GM12878 (cell line): ENCODE results near the gene FBLN7. TPM values are rescaled to one million over a fixed set of nuclear protein-coding genes. Genes with fewer than 3 reads are reported as not detected.

Source experiments
- ATAC-seq: fragments of 200-7000 bp; cut with Tn5 transposase; 3 replicates; pipeline ENCODE4 v1.9.1; 2020; ENCODE audit warnings: mild to moderate bottlenecking, moderate library complexity
- BruUV-seq: library from RNA; stranded (reverse); fragments of 400-500 nt; replicated peaks from 2 replicates; lab custom pipeline; 2021; lab: Mats Ljungman, UMichigan
- CTCF ChIA-PET: fragments of 300-600 bp; sonication (Branson Sonifier 250); formaldehyde crosslinking; extraction: SDS; loops from one replicate; lab custom pipeline; 2021; ENCODE audit warnings: inconsistent platforms; lab: Yijun Ruan, JAX
- POLR2A ChIA-PET: fragments of 350-600 bp; formaldehyde crosslinking; extraction: SDS; loops from one replicate; lab custom pipeline; 2021; ENCODE audit warnings: inconsistent platforms; lab: Charles Lee
- RAD21 ChIA-PET: fragments of 300-600 bp; sonication (Branson Sonifier 250); formaldehyde crosslinking; loops from one replicate; lab custom pipeline; 2023; ENCODE audit warnings: antibody characterized with exemption; ENCODE audit not compliant: unreplicated experiment; lab: Charles Lee
- SMC1A ChIA-PET: fragments of 300-600 bp; sonication (Branson Sonifier 250); formaldehyde crosslinking; loops from one replicate; lab custom pipeline; 2023; ENCODE audit not compliant: unreplicated experiment, uncharacterized antibody; lab: Charles Lee
- DNase-seq: peaks from one replicate; pipeline ENCODE4 v3.0.0-alpha.2; 2011; ENCODE audit warnings: low read depth, low spot score
- FAIRE-seq: peaks from 3 replicates; lab custom pipeline; 2011; peaks lifted over from hg19 to GRCh38; lab: Jason Lieb, UNC
- H2AFZ ChIP-seq: 2 replicates; pipeline ENCODE4 v1.6.0; 2011; ENCODE audit warnings: low read depth, low read length, control low read depth; ENCODE audit not compliant: control insufficient read depth
- H3K27ac ChIP-seq: 2 replicates; pipeline ENCODE4 v1.5.1; 2011; ENCODE audit warnings: control low read depth; ENCODE audit not compliant: control insufficient read depth, insufficient read depth
- H3K27me3 ChIP-seq, 2 experiments: replicated peaks in 1 of 2; 2 replicates each; pipeline versions ENCODE4 v1.6.0 to v1.6.1; 2011; ENCODE audit warnings: low read length in 1 of 2; ENCODE audit not compliant: control insufficient read depth in 2 of 2, insufficient read depth in 2 of 2
- H3K36me3 ChIP-seq, 2 experiments: 2 replicates each; pipeline ENCODE4 v1.5.1; 2011; ENCODE audit warnings: low read length in 1 of 2; ENCODE audit not compliant: control insufficient read depth in 2 of 2, insufficient read depth in 2 of 2
- H3K4me1 ChIP-seq: 2 replicates; pipeline ENCODE4 v1.6.1; 2011; ENCODE audit warnings: mild to moderate bottlenecking, low read length, moderate library complexity, mixed read lengths; ENCODE audit not compliant: control insufficient read depth, insufficient read depth
- H3K4me2 ChIP-seq: 2 replicates; pipeline ENCODE4 v1.6.0; 2011; ENCODE audit warnings: control low read depth; ENCODE audit not compliant: control insufficient read depth, insufficient read depth
- H3K4me3 ChIP-seq: fragments of 200-600 bp; sonication (generic); 2 replicates; pipeline ENCODE4 v1.5.1; 2016
- H3K79me2 ChIP-seq: 2 replicates; pipeline ENCODE4 v1.6.0; 2011; ENCODE audit warnings: low read length; ENCODE audit not compliant: control insufficient read depth, insufficient read depth
- H3K9ac ChIP-seq: 2 replicates; pipeline ENCODE4 v1.8.0; 2011; ENCODE audit warnings: low read length, control low read depth, mixed read lengths; ENCODE audit not compliant: control insufficient read depth, insufficient read depth
- H3K9me3 ChIP-seq: replicated peaks from 3 replicates; pipeline ENCODE4 v1.5.1; 2011; ENCODE audit warnings: mild to moderate bottlenecking, low read length; ENCODE audit not compliant: control insufficient read depth, insufficient read depth
- H4K20me1 ChIP-seq: 2 replicates; pipeline ENCODE4 v1.6.0; 2011; ENCODE audit not compliant: control insufficient read depth, insufficient read depth
- BRCA1 ChIP-seq: IDR thresholded peaks from 2 replicates; pipeline ENCODE4 v1.6.1; 2011; ENCODE audit warnings: low read depth, low read length, improper control_type of control experiment
- CHD1 ChIP-seq: IDR thresholded peaks from 2 replicates; pipeline ENCODE4 v1.6.1; 2012; ENCODE audit warnings: low read depth, low read length, improper control_type of control experiment
- CHD2 ChIP-seq: IDR thresholded peaks from 2 replicates; pipeline ENCODE4 v1.6.1; 2011; ENCODE audit warnings: low read depth, low read length, improper control_type of control experiment, borderline replicate concordance
- ESRRA ChIP-seq: IDR thresholded peaks from 2 replicates; pipeline ENCODE4 v1.6.1; 2012; ENCODE audit warnings: mild to moderate bottlenecking, low read length, improper control_type of control experiment
- ETV6 ChIP-seq, 2 experiments: fragments of 450-650 bp in 1 of 2; IDR thresholded peaks in 1 of 2; conservative IDR thresholded peaks in 1 of 2; 2 replicates each; pipeline ENCODE4 v1.6.1; 2014; ENCODE audit warnings: antibody characterized with exemption in 1 of 2, borderline replicate concordance in 1 of 2, low read depth in 1 of 2, mild to moderate bottlenecking in 1 of 2, moderate library complexity in 1 of 2
- HDAC2 ChIP-seq: fragments of 200-600 bp; sonication (generic); IDR thresholded peaks from 2 replicates; pipeline ENCODE4 v1.6.1; 2017
- KDM1A ChIP-seq: fragments of 200-600 bp; sonication (generic); IDR thresholded peaks from 2 replicates; pipeline ENCODE4 v1.6.1; 2016; ENCODE audit warnings: borderline replicate concordance
- KLF5 ChIP-seq: fragments of 450-650 bp; IDR thresholded peaks from 2 replicates; pipeline ENCODE4 v1.6.1; 2014; ENCODE audit warnings: mild to moderate bottlenecking; ENCODE audit not compliant: partially characterized antibody
- MYC ChIP-seq: IDR thresholded peaks from 2 replicates; pipeline ENCODE4 v1.6.1; 2011; ENCODE audit warnings: mild to moderate bottlenecking, low read length, moderate library complexity, inconsistent platforms; ENCODE audit not compliant: insufficient read depth, insufficient replicate concordance, insufficient read length, severe bottlenecking
- PAX8 ChIP-seq: fragments of 450-650 bp; IDR thresholded peaks from 2 replicates; pipeline ENCODE4 v1.6.1; 2017; ENCODE audit warnings: mild to moderate bottlenecking, moderate library complexity
- POU2F2 ChIP-seq: IDR thresholded peaks from 3 replicates; pipeline ENCODE4 v1.6.1; 2011; ENCODE audit warnings: low read depth, mild to moderate bottlenecking, low read length, borderline replicate concordance
- RCOR1 ChIP-seq: conservative IDR thresholded peaks from 2 replicates; pipeline ENCODE4 v1.6.1; 2012; ENCODE audit warnings: low read depth, low read length, improper control_type of control experiment
- SMARCA5 ChIP-seq: fragments of 450-650 bp; IDR thresholded peaks from 2 replicates; pipeline ENCODE4 v1.6.1; 2017; ENCODE audit warnings: mild to moderate bottlenecking
- WRNIP1 ChIP-seq: IDR thresholded peaks from 2 replicates; pipeline ENCODE4 v1.6.1; 2011; ENCODE audit warnings: low read depth, low read length, improper control_type of control experiment, borderline replicate concordance
- ZNF207 ChIP-seq: fragments of 450-650 bp; IDR thresholded peaks from 2 replicates; pipeline ENCODE4 v1.6.1; 2014; ENCODE audit warnings: antibody characterized with exemption, mild to moderate bottlenecking, borderline replicate concordance
- ZNF24 ChIP-seq: fragments of 450-650 bp; IDR thresholded peaks from 2 replicates; pipeline ENCODE4 v1.6.1; 2017; ENCODE audit warnings: antibody characterized with exemption, mild to moderate bottlenecking
- ZZZ3 ChIP-seq: IDR thresholded peaks from 2 replicates; pipeline ENCODE4 v1.6.1; 2011; ENCODE audit warnings: low read depth; ENCODE audit not compliant: control insufficient read depth, insufficient read length
- WGBS: methylation state at CpG from one replicate; pipeline ENCODE4 v1.1.6; 2016; ENCODE audit warnings: low lambda C conversion rate; ENCODE audit not compliant: insufficient replicate concordance, insufficient coverage; ENCODE audit errors: missing lambda C conversion rate; 5-methylcytosine and 5-hydroxymethylcytosine counted together
- in situ Hi-C: fragments of 300-500 bp; cut with MboI; formaldehyde crosslinking; loops from 9 replicates; pipeline ENCODE4 v1.14.3; 2018; ENCODE audit warnings: mixed read lengths
- intact Hi-C: fragments of 100-400 bp; cut with micrococcal nuclease; formaldehyde crosslinking; loops from one replicate; pipeline ENCODE4 v1.14.2; 2022; ENCODE audit not compliant: unreplicated experiment
- polyA plus RNA-seq, 11 experiments: library from polyadenylated mRNA; depleted of rRNA in 4 of 11; unstranded in 6 of 11; stranded (reverse) in 5 of 11; fragments of >200 nt; fragmentation: Nextera tagmentation in 4 of 11; fragmentation: Illumina TruSeq in 1 of 11; extraction: Ambion mirVana in 4 of 11; extraction: Trizol in 1 of 11; gene quantifications; 1 replicate in 1 of 11; 2 replicates in 10 of 11; pipeline versions ENCODE4 v1.2.1 to v1.2.3, GENCODE V29; 2011 to 2016; ENCODE audit warnings: inconsistent platforms in 2 of 11, missing spikeins in 2 of 11, low read depth in 1 of 11
- total RNA-seq, 4 experiments: library from RNA; depleted of rRNA in 3 of 4; stranded (reverse); fragments of >200 nt in 3 of 4; fragmentation: Illumina TruSeq in 1 of 4; extraction: Trizol in 1 of 4; gene quantifications; 2 replicates each; pipeline versions ENCODE4 v1.2.1 to v1.2.3, GENCODE V29; 2013 to 2021
- TF ChIP-seq, protein P1 (sequence below), 3 experiments: IDR thresholded peaks in 2 of 3; conservative IDR thresholded peaks in 1 of 3; 2 replicates each; pipeline ENCODE4 v1.5.1; 2011; ENCODE audit warnings: low read depth in 3 of 3, low read length in 3 of 3, mild to moderate bottlenecking in 3 of 3, control low read depth in 2 of 3, moderate library complexity in 2 of 3, inconsistent platforms in 1 of 3, mixed read lengths in 1 of 3; ENCODE audit not compliant: control insufficient read depth in 2 of 3, insufficient read depth in 1 of 3; ENCODE audit errors: extremely low read depth in 1 of 3
- TF ChIP-seq, protein P2 (sequence below): IDR thresholded peaks from 2 replicates; pipeline ENCODE4 v1.6.1; 2012; ENCODE audit warnings: low read depth, low read length, improper control_type of control experiment
- TF ChIP-seq, protein P3 (sequence below): IDR thresholded peaks from 2 replicates; pipeline ENCODE4 v1.6.1; 2011; ENCODE audit warnings: borderline replicate concordance, low read depth, mild to moderate bottlenecking, moderate library complexity, low read length; ENCODE audit not compliant: insufficient read depth, poor library complexity, severe bottlenecking

FBLN7 gene
- total and polyA plus RNA-seq, 10 of the 15 experiments (the other 5 are each of a cell fraction or from before 2014, with no cell fraction given) = 0.01 to 0.10 (median 0.01) TPM; not detected in 7

DNA sequence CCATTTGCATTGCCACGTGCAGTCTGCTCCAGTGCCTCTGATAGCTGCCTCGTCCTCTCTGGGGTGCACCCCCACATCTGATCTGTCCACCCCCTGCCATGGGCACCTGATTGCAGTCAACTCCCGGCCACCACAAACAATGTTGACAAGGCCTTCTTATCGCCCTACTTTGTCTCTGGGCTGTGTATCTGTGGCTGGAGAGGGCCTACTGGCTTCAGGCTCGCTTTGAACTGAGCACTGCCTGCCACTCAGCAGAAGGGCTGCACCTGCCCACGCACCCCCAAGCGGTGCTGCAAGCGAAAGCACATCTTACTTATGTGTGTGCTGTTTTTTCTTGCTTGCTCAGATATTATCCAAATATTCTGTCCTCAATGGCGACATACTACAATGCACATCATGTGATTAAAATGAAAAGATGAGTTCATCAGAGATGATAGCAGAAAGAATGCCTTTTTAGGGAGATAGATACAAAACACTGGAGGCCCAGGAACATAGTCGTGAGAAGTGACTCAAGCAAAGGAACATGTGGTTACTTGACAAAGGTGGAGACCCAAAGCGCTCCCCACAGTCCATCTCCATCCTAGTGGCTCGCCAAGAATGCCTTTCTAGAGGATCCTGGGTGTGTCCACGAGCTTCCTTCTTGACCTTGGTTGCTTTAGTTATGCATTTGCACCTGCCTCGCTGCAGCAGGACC, 28.8 kb downstream of the FBLN7 start:
- no peak for TF ChIP-seq POU2F2
- TF ChIP-seq, protein P1, sequence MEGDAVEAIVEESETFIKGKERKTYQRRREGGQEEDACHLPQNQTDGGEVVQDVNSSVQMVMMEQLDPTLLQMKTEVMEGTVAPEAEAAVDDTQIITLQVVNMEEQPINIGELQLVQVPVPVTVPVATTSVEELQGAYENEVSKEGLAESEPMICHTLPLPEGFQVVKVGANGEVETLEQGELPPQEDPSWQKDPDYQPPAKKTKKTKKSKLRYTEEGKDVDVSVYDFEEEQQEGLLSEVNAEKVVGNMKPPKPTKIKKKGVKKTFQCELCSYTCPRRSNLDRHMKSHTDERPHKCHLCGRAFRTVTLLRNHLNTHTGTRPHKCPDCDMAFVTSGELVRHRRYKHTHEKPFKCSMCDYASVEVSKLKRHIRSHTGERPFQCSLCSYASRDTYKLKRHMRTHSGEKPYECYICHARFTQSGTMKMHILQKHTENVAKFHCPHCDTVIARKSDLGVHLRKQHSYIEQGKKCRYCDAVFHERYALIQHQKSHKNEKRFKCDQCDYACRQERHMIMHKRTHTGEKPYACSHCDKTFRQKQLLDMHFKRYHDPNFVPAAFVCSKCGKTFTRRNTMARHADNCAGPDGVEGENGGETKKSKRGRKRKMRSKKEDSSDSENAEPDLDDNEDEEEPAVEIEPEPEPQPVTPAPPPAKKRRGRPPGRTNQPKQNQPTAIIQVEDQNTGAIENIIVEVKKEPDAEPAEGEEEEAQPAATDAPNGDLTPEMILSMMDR (IDR thresholded peaks at IDR 0.05 in 2 of 3, conservative IDR thresholded peaks at IDR 0.05 in 1 of 3; ENCODE audit: control insufficient read depth in 2 of 3, extremely low read depth in 1 of 3, insufficient read depth in 1 of 3, low read depth in 3 of 3, low read length in 3 of 3) = no peak
- no peak for TF ChIP-seq ESRRA
- TF ChIP-seq, protein P2, sequence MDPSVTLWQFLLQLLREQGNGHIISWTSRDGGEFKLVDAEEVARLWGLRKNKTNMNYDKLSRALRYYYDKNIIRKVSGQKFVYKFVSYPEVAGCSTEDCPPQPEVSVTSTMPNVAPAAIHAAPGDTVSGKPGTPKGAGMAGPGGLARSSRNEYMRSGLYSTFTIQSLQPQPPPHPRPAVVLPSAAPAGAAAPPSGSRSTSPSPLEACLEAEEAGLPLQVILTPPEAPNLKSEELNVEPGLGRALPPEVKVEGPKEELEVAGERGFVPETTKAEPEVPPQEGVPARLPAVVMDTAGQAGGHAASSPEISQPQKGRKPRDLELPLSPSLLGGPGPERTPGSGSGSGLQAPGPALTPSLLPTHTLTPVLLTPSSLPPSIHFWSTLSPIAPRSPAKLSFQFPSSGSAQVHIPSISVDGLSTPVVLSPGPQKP = no peak
- no peak for TF ChIP-seq RCOR1
- TF ChIP-seq MYC = no peak
- TF ChIP-seq ZNF24 = no peak
- no peak for TF ChIP-seq ETV6 (conservative IDR thresholded peaks at IDR 0.05 in 1 of 2, IDR thresholded peaks at IDR 0.05 in 1 of 2; ENCODE audit: borderline replicate concordance in 1 of 2, low read depth in 1 of 2)
- no peak for TF ChIP-seq PAX8
- TF ChIP-seq BRCA1 = no peak
- no peak for TF ChIP-seq KLF5
- TF ChIP-seq HDAC2 = no peak
- no peak for TF ChIP-seq KDM1A
- TF ChIP-seq CHD2 = no peak
- TF ChIP-seq ZZZ3 = no peak
- no peak for TF ChIP-seq SMARCA5
- no peak for TF ChIP-seq WRNIP1
- TF ChIP-seq, protein P3, sequence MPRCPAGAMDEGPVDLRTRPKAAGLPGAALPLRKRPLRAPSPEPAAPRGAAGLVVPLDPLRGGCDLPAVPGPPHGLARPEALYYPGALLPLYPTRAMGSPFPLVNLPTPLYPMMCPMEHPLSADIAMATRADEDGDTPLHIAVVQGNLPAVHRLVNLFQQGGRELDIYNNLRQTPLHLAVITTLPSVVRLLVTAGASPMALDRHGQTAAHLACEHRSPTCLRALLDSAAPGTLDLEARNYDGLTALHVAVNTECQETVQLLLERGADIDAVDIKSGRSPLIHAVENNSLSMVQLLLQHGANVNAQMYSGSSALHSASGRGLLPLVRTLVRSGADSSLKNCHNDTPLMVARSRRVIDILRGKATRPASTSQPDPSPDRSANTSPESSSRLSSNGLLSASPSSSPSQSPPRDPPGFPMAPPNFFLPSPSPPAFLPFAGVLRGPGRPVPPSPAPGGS = no peak
- TF ChIP-seq ZNF207 = no peak
- TF ChIP-seq CHD1 = no peak
- Histone ChIP-seq H3K79me2 (no peaks in the 10 kb centered on the region), H3K27ac (no peak overlapping the region), H3K4me1 (no peaks in the 10 kb centered on the region), H3K9me3 (no peaks in the 10 kb centered on the region), H3K9ac (no peak overlapping the region), H3K4me3 (no peak overlapping the region), H4K20me1 (no peaks in the 10 kb centered on the region), H3K36me3 (no peaks in the 10 kb centered on the region), H3K4me2 (no peak overlapping the region), H3K27me3 (0 out of 4 replicates have a peak, but pooled peaks cover 0 to 1% of the 10 kb centered on the region in 2 experiments), H2AFZ (no peak overlapping the region)
- no TSS peak for BruUV-seq
- ATAC-seq (no peak), FAIRE-seq (no peak), DNase-seq (no peak)
- WGBS = 37% methylated on average over 14 of the region's 14 CpGs
- intact Hi-C loops = no loop called here
- SMC1A ChIA-PET = no interaction called here
- CTCF ChIA-PET = no interaction called here
- RAD21 ChIA-PET = no interaction called here
- in situ Hi-C loops = no loop called here
- POLR2A ChIA-PET = no interaction called here
